ENCODE measurements around the gene TMEM130. TPM values are rescaled to one million over a fixed set of nuclear protein-coding genes. Genes with fewer than 3 reads are reported as not detected.

TMEM130 gene
- total and polyA plus RNA-seq, 2 experiments from 2014 or later = 1.5 to 2.0 TPM

GRCh38 chr7:98830972-98831548 lies 38.8 kb downstream of the TMEM130 start:
- H3K4me3 Mint-ChIP-seq = no peak overlapping the region
- no peak for DNase-seq (ENCODE audit: low spot score)
- TF ChIP-seq POLR2AphosphoS5 (IDR thresholded peaks at IDR 0.05; ENCODE audit: low read depth) (no peak), ETS1 (IDR thresholded peaks at IDR 0.05) (no peak), CTCF (conservative IDR thresholded peaks at IDR 0.05; ENCODE audit: low read depth in 2 of 2) (no peak), ZNF114 (CRISPR knock-in tag; IDR thresholded peaks at IDR 0.05) (no peak), REST (IDR thresholded peaks at IDR 0.05; ENCODE audit: unreplicated experiment) (no peak), STAT1 (IDR thresholded peaks at IDR 0.05; ENCODE audit: unreplicated experiment) (no peak), NANOG (IDR thresholded peaks at IDR 0.05; ENCODE audit: borderline replicate concordance) (no peak), ZNF331 (CRISPR knock-in tag; IDR thresholded peaks at IDR 0.05; ENCODE audit: low read depth) (no peak), JUNB (IDR thresholded peaks at IDR 0.05; ENCODE audit: unreplicated experiment) (no peak), ZNF462 (CRISPR knock-in tag; IDR thresholded peaks at IDR 0.05) (no peak), EZH2 (IDR thresholded peaks at IDR 0.05; ENCODE audit: low read depth, unreplicated experiment) (no peak), EZH2phosphoT487 (IDR thresholded peaks at IDR 0.05; ENCODE audit: unreplicated experiment) (no peak), CREB1 (CRISPR knock-in tag; IDR thresholded peaks at IDR 0.05; ENCODE audit: low read depth) (no peak)
- no peaks in the 10 kb centered on the region for H3K36me3 Mint-ChIP-seq (ENCODE audit: low read depth)
- no peak overlapping the region for H3K4me3 ChIP-seq
- H3K79me2 ChIP-seq (replicated peaks; ENCODE audit: insufficient read depth) = no peaks in the 10 kb centered on the region
- no peak overlapping the region for H3K27ac ChIP-seq (ENCODE audit: low read depth)
- no peak overlapping the region for H3K4me2 ChIP-seq
- peaks cover 15% of the 10 kb centered on the region; the same call in 2 of the 3 replicates for H3K4me1 Mint-ChIP-seq
- H3K9me3 Mint-ChIP-seq = no peaks in the 10 kb centered on the region
- H3F3A ChIP-seq (replicated peaks; ENCODE audit: low read depth) = no peaks in the 10 kb centered on the region
- no peak overlapping the region for H3K27ac Mint-ChIP-seq
- H3K27me3 ChIP-seq (ENCODE audit: insufficient read depth) = no peaks in the 10 kb centered on the region
- H3K4me1 ChIP-seq (ENCODE audit: insufficient read depth) = peaks cover 9% of the 10 kb centered on the region; the same call in 1 of the 2 replicates
- H3K27me3 Mint-ChIP-seq (ENCODE audit: insufficient read depth, low read depth, poor library complexity) = peaks cover 4% of the 10 kb centered on the region
- no peaks in the 10 kb centered on the region; the same call in 1 of the 2 replicates for H3K36me3 ChIP-seq (ENCODE audit: insufficient read depth)
- no peaks in the 10 kb centered on the region for H4K20me1 ChIP-seq (replicated peaks; ENCODE audit: insufficient read depth)
- no peaks in the 10 kb centered on the region for H3K9me2 ChIP-seq (ENCODE audit: insufficient read depth)
- H2AFZ ChIP-seq = no peak overlapping the region
- ATAC-seq = no peak
